GM19023 (cell line): ENCODE measurements around the gene SMIM1.
A peak's percentile ranks its signal among the peaks of the same experiment; 100 is the strongest.
"Not testable (repeated sequence)": the region's sequence is repeated elsewhere in the genome, so short reads cannot be mapped to it uniquely, and the experiment has no call there.

Experiments
- ATAC-seq: cut with Tn5 transposase; IDR thresholded peaks from one replicate; pipeline ENCODE4 v1.9.1; 2021; ENCODE audit warnings: mild to moderate bottlenecking, moderate library complexity; ENCODE audit not compliant: unreplicated experiment

Gene SMIM1, protein sequence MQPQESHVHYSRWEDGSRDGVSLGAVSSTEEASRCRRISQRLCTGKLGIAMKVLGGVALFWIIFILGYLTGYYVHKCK

DNA sequence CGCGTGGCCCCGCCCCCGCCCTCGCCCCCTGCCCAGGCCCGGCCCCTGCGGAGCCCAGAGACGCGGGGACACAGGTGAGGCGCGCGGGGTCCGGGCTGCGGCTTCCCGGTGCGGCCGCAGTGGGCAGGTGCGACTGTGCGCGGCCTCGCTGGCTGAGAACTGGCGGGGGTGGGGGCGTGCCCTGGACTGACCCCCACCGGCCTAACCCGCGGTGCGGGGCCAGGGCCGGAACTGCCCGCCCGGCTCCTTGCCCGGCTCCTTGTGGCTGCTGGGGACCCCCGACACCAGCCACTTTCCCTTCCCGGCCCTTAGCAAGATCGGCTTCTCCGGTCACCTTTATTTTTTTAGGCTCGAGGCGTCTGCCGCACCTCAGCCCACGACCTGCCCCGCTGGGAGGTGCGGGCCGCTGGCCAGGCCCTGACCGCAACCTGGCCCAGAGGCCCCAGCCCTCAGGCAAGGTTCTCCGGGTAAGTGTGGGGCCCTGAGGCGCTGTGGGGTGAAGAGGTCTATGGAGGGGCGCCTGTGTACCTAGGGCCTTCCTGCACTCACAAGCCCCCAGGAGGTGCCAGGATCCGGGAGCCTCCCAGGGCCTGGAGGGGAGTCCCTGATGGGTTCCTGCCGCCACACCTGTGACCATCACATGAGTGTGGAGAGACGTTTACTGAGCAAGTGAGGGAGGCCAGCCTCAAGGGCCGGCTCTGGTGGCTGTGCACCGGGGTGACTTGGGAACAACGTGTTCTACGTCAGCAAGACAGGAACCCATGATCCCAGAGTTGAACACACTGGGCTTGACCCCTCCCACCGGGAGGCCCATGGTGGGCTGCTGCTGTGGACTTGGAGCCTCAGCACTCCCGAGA is at the start of gene SMIM1:
Gene SMIM1 (plus strand): TSS at position 35 of the 857 bp plus-strand sequence. CDS start 2,625 bp downstream, outside the sequence.
- peak; percentile 17 for ATAC-seq

DNA sequence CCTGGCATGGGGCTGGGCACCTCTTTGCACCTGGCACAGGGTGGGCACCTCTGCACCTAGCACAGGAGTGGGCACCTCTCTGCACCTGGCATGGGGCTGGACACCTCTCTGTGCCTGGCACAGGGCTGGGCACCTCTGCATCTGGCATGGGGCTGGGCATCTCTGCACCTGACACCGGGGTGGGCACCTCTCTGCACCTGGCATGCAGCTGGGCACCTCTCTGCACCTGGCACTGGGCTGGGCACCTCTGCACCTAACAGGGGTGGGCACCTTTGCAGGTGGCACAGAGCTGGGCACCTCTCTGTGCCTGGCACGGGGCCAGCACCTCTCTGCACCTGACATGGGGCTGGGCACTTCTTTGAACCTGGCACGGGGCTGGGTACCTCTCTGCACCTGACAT is 49.7 kb upstream of the SMIM1 start:
- ATAC-seq: no peak

DNA sequence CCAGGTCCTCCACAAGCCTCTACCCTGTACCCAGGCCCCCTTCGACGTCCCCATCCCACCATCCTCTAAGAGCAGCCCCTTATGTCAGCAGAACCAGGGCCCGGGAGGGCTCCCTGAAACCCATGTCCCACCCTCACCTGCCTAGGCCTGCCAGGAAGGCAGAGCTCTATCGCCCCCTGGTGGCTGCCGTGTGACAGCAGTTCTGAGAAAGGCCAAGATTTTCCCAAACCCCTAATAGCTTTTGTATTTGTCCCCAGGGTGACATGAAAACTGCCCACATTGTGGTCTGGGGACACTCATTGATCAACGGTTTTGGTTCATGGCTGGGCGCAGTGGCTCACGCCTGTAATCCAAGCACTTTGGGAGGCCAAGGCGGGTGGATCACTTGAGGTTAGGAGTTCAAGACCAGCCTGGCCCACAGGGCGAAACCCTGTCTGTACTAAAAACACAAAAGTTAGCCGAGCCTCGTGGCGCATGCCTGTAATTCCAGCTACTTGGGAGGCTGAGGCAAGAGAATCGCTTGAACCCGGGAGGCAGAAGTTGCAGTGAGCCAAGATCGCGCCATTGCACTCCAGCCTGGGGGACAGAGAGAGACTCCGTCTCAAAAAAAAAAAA is 48.0 kb upstream of the SMIM1 start:
- not testable (repeated sequence) for ATAC-seq

DNA sequence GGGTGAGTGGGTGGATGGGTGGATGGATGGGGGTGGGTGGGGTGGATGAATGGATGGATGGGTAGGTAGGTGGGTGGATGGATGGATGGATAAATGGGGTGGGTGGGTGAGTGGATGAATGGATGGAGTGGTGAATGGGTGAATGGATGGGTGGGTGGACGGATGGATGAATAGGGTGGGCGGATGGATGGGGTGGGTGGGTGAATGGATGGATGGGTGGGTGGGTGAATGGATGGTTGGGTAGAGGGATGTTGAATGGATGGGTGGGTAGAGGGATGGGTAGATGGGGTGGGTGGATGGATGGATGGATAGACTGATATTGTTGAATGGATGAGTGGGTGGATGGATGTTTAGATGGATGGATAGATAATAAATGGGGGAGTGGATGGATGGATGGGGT is 47.2 kb upstream of the SMIM1 start:
- no peak for ATAC-seq

DNA sequence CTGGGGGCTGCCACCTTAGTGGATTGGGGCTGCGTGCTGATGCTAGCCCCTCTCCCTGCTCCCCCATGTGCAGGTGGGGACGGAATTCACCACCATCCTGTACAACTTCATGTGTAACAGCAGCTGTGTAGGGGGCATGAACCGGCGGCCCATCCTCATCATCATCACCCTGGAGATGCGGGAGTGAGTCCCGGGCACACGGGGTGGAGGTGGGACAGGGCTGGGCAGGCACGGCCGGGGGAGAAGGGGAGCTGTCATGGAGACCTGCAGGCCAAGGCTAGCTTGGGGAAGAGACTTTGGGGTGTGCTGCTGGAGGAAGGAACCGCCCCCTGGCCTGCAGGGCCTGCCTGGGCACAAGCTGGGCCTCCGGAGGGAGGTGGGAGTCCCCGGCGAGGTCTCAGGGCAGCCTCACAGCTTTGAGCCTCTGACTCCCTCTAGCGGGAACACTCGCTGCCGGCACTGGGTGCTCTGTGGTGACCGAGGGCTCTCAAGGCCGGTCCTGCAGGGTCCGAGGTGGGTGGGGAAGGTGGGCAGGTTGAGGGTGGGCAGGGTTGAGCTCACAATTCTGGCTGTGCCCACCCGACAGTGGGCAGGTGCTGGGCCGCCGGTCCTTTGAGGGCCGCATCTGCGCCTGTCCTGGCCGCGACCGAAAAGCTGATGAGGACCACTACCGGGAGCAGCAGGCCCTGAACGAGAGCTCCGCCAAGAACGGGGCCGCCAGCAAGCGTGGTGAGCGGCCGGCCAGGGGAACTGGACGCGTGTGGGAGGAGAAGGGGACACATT is 45.3 kb upstream of the SMIM1 start:
- no peak for ATAC-seq

DNA sequence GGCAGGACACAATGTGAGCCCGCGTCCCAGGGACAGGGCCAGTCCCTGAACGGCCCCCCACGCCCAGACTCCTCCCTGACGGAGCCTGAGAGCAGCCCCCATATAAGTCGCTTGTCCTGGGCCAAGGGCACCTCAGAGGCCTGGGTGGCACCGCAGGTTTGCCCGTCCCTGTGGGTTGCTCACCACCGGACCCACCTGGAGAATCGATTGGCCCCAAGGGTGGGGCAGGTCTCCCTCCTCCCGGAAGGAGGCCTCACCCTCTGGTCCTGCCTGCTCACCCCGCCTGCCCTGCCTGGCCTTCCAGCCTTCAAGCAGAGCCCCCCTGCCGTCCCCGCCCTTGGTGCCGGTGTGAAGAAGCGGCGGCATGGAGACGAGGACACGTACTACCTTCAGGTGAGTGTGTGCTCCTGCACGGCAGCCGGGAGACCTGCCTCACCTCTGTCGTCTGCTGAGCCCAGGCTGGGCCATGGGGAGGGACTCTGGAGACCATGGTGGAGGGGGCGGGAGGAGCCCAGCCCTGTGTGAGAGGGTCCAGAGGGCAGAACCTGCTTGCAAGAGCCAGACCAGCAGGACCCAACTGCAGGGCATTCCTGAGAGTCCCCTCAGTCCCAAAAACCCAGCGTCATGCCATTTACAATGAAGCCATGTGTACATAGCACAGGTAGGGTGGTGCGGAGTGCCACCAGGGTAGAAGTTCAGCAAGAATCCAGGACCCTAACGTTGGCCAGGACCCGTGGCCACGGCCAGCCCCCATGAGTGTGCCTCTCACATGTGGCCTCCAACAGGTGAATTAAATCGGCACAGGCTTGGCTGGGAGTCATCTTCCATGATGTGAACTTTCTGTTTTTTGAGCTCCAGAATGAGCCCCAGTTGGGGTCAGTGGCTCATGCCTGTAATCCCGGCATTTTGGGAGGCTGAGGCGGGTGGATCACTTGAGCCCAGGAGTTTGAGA is 44.4 kb upstream of the SMIM1 start:
- no peak for ATAC-seq

DNA sequence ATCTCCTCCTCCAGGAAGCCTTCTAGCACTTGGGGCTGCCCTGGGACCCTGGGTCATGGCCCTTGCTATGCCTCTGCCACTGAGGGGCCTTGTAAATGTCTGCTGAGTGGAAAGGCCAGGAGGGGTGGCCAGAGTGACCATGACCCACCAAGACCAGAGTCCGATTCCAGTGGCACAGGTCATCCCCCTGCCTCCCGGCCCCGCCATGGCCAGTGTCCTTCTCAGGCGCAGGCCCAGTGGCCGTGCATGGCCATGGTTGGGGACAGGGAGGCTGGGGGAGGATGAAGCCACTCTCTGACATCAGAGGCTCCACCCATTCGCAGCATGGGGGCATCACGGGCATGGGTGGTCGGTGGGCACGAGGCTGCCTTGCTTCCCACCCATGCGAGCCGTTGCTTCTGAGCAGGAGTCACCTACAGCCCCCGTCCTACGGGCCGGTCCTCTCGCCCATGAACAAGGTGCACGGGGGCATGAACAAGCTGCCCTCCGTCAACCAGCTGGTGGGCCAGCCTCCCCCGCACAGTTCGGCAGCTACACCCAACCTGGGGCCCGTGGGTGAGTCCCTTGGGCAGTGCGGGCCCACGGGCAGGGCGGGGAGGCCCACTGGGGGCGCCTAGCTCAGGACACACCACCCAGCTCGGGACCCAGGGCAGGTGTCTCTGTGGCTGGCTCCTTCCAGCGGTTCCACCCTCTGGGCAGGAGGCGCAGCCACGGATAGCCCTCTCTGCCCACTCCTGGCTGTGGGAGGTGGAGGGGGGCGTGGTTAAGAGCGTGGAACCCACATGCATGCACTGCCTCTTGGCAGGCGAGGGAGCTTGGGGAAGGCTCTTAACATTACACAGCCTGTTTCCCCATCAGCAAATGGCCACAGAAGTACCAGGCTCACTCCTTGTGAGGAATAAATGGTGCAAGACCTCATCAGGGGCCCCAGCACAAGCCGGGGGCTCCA is 42.7 kb upstream of the SMIM1 start:
- no peak for ATAC-seq

DNA sequence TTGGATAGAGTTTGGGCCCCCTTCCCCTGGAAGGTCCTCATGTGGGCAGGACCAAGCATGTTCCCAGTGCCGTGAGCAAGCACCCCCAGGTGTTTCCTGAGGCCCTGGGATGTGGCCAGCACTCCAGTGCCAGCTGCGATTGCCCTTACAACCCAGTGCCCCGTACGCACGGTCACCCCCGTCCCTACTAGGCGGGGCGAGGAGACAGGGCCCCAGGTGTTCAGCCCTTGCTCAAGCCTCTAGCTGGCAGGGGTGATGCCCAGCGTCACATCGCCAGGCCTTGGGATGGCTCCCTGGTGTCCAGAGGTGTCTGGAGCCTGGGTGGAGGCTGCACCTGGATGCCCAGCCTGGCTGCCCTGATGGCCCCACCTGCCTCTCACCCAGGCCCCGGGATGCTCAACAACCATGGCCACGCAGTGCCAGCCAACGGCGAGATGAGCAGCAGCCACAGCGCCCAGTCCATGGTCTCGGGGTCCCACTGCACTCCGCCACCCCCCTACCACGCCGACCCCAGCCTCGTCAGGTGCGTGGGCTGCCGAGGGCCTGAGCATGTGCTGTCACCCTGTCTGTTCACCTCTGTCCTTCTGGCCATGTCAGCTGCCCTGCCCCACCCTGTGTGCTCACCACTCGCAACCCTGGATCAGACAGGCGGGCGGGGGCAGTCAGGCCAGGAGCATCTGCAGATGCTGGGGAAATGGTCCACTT is 41.9 kb upstream of the SMIM1 start:
- ATAC-seq: no peak

DNA sequence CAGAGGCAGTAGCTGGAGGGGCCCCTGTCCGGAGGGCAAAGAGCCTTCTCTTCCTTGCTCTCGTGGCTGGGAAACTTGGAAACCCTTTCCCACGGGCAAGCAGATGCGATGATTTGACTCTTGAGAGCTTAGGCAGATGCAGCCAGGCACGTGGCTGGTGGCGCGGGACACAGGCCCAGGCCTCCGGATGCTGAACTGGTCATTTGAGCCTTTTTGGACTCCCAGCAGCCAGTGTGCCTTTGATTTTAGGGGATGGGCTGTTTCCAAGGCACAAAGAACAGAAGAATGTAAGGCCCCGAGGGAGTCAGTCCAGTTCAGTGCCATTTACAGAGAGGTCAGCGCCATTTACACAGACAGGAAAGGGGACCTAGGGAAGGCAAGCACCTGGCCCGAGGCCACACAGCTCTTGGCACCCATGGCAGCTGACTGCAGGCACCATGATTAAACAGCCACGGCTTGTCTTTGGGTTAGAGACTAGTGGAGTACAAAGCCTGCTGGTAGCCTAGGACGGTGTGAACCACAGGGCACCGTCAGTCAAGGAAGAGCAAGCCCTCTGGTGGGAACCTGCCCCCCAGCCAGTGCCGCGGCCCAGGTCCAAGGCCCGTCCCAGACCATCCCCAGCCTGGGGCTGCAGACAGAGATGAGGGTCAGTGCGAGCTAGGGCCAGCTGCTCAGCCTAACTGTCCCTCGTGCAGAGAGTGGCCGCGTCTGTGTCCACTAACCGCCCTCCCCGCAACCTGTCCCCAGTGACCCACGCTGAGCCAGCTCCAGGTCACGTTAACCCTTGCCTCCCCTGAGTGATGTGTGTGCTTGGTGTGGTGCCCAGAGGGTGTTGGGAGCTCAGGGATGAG is 40.7 kb upstream of the SMIM1 start:
- ATAC-seq: no peak

DNA sequence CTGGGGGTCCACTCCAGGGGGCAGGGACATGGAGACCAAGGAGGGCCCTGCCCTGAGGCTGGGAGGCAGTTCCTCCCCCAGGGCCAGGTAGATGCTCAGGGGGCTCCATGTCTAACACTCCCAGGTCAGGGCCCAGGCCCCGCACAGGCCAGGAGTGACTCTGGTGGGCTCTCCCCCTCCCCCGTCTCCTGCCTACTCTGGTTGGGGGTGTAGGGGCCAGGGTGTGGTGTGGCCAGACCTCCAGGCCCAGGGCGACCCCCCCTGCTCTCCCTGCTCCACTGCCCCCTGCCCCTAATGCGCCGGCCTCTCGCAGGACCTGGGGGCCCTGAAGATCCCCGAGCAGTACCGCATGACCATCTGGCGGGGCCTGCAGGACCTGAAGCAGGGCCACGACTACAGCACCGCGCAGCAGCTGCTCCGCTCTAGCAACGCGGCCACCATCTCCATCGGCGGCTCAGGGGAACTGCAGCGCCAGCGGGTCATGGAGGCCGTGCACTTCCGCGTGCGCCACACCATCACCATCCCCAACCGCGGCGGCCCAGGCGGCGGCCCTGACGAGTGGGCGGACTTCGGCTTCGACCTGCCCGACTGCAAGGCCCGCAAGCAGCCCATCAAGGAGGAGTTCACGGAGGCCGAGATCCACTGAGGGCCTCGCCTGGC is 40.0 kb upstream of the SMIM1 start:
- ATAC-seq: no peak

DNA sequence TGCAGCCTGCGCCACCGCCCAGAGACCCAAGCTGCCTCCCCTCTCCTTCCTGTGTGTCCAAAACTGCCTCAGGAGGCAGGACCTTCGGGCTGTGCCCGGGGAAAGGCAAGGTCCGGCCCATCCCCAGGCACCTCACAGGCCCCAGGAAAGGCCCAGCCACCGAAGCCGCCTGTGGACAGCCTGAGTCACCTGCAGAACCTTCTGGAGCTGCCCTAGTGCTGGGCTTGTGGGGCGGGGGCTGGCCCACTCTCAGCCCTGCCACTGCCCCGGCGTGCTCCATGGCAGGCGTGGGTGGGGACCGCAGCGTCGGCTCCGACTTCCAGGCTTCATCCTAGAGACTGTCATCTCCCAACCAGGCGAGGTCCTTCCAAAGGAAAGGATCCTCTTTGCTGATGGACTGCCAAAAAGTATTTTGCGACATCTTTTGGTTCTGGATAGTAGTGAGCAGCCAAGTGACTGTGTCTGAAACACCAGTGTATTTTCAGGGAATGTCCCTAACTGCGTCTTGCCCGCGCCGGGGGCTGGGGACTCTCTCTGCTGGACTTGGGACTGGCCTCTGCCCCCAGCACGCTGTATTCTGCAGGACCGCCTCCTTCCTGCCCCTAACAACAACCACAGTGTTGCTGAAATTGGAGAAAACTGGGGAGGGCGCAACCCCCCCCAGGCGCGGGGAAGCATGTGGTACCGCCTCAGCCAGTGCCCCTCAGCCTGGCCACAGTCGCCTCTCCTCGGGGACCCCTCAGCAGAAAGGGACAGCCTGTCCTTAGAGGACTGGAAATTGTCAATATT is 39.3 kb upstream of the SMIM1 start:
- ATAC-seq: no peak

DNA sequence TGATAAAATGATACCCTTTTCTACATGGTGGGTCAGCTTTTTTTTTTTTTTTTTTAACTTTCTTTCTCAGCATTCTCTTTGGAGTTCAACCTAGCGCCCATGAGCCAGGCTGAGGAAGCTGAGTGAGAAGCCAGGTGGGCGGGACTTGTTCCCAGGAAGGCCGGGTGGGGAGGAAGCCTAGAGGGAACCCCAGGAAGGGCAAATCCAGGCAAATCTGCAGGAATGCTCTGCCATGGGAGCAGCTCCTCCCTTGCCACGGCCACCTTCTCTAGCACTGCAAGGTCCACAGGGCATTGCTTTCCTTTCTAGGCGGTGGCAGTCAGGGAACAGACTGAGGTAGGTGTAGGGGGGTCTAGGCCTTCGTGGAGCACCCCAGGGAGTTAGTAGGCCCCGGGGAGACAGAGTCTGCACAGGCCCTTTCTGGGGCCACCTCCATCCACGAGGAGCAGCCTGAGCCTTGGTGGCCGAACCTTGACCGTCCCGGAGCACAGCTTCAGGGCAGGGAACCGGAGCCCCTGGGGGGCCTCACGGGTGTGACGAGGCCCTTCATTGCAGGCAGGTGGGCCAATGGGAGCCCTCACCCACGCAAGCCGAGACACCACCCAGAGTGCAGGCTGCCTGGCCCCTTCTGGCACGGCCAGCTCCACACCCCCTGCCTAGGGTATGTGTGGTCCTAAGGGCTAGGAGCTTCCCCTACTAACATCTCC is 38.5 kb upstream of the SMIM1 start:
- ATAC-seq: no peak

DNA sequence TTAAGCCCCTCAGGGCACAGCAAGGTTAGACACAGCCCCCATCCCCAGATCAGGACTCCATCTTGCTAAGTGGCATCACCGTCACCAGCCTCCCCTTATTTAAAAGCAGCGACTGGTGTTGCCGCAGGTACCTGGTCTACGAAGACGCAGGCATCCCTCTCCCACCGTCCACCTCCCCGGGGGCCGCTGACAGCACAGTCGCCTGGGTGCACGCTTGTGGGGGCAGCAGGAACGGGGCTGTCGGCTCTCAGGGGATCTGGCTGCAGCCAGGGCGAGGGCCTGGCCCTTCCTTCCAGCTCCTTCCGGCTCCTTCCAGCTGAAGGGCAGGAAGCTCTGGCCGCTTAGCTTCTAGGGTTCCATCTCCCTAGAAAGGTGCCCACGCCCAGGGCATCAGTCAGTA is 37.9 kb upstream of the SMIM1 start:
- no peak for ATAC-seq

DNA sequence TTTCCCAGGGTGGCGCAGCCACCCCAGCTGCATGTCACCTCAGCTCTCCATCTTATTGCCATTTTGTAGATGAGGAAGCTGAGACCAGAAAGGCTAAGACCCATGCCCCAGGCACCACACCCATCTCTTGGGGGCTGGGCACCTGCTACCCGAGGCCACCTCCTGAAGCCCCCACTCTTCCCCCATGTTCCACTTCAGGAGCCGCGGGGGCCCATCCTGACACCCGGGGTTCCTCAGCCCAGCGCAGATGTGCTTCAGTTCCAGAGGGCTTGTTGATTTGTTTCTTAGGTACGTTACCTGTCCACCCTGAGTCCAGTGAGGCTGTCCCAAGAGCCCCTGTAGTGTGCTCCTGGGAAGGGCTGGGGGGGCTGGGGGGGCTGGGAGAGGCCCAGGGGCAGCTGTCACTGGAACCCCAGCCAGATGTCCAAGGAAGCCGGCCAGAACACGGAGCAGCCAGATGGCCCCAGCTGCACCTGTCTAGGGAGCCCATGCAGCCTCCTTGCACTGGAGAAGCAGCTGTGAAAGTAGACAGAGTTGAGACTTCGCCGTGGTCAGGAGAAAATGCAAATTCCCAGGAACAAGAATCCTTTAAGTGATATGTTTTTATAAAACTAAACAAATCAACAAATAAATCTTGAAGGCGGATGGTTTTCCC is 37.4 kb upstream of the SMIM1 start:
- no peak for ATAC-seq

DNA sequence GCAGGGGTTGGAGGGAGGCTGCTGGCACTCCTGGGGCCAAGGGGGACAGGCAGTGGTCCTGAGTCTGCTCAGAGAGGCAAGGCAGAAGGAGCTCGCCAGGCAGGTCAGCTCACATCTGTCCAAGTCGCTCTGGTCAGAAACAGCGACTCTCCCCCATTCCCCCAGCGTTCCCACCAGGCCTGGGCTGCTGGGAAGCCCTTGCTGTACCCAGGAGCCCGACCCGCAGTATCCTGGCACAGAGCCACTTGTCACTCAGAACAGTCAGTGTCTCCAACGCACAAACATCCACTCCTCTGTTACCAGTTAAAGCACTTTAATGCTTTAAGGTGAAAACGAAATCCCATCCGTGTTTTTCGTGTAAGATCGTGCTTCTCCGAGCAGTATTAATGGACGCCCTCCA is 36.9 kb upstream of the SMIM1 start:
- ATAC-seq: no peak
